Measurements from ENCODE around the gene RRAGD.

The RRAGD gene

DNA sequence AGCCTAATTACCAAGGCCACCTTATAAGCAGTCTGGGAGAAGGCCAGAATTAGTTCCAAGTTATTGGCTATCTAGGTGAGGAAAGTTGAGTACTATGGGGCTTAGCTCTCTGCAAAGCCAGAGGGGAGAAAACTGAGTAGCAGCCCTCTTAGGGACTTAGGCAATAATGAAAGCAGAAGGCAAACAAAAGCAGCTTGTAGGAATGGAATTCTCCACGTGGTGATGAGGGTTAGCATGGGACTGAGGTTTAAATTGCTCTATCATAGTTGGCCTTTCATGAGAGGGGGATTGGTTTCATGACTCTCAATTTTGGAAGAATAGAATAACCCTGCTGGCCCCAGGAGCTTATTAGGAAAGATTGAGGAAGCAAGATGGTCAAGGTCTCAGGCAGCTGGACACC is 52.5 kb downstream of the RRAGD start:
- H3K27ac ChIP-seq (ENCODE audit: insufficient read depth, low read depth, low read length, poor library complexity, severe bottlenecking), result no peak overlapping the region
- WGBS, 2 experiments, result 1 to 16% methylated on average over 1 of the region's 1 CpG
- H3K4me1 ChIP-seq (ENCODE audit: control insufficient read depth, insufficient read depth, low read length), result peaks cover 6% of the 10 kb centered on the region
- H3K4me3 ChIP-seq (ENCODE audit: insufficient read depth, low read depth, low read length), result no peak overlapping the region
- H3K9me3 ChIP-seq (ENCODE audit: control insufficient read depth, low read length), result no peaks in the 10 kb centered on the region
- H3K27me3 ChIP-seq (ENCODE audit: control insufficient read depth, insufficient read depth, low read length, poor library complexity, severe bottlenecking), result no peaks in the 10 kb centered on the region
- no peaks in the 10 kb centered on the region for H3K36me3 ChIP-seq (ENCODE audit: control insufficient read depth, insufficient read depth, low read length)

DNA sequence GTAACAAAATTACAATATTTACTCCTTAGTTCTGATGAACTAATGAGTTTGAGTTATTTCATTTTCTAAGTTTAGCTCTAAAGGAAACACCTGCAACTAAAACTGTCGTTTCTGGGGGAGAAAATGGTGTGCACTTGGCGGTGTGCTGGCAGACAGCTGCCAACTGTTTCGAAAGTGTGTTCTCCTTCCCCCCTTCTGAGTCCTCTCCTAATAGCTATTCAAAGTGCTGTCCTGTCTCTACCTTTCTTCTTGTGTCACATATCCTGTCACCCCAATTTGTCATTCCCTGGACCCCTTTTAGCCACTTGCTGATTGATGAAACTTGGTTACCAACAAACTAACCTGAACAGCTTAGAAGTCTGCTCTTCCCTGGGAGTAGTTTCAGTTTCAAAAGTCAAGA is 54.7 kb downstream of the RRAGD start:
- no peaks in the 10 kb centered on the region for H3K36me3 ChIP-seq (ENCODE audit: control insufficient read depth, insufficient read depth, low read length)
- no peak overlapping the region for H3K4me3 ChIP-seq (ENCODE audit: insufficient read depth, low read depth, low read length)
- no peaks in the 10 kb centered on the region for H3K9me3 ChIP-seq (ENCODE audit: control insufficient read depth, low read length)
- H3K27ac ChIP-seq (ENCODE audit: insufficient read depth, low read depth, low read length, poor library complexity, severe bottlenecking), result no peak overlapping the region
- 92 to 93% methylated on average over 3 of the region's 3 CpGs for WGBS, 2 experiments
- no peaks in the 10 kb centered on the region for H3K27me3 ChIP-seq (ENCODE audit: control insufficient read depth, insufficient read depth, low read length, poor library complexity, severe bottlenecking)
- peaks cover 17% of the 10 kb centered on the region for H3K4me1 ChIP-seq (ENCODE audit: control insufficient read depth, insufficient read depth, low read length)

- H3K9me3 ChIP-seq (ENCODE audit: control insufficient read depth, low read length), result no peaks in the 10 kb centered on the region
- no peak overlapping the region for H3K27ac ChIP-seq (ENCODE audit: insufficient read depth, low read depth, low read length, poor library complexity, severe bottlenecking)
- WGBS, 2 experiments, result 71% methylated on average over 1 of the region's 1 CpG; no CpG with 5 or more reads in 1 of the 2 experiments
- no peak overlapping the region for H3K4me3 ChIP-seq (ENCODE audit: insufficient read depth, low read depth, low read length)
- H3K36me3 ChIP-seq (ENCODE audit: control insufficient read depth, insufficient read depth, low read length), result no peaks in the 10 kb centered on the region
- H3K27me3 ChIP-seq (ENCODE audit: control insufficient read depth, insufficient read depth, low read length, poor library complexity, severe bottlenecking), result no peaks in the 10 kb centered on the region
- peaks cover 17% of the 10 kb centered on the region for H3K4me1 ChIP-seq (ENCODE audit: control insufficient read depth, insufficient read depth, low read length)
Observed at GRCh38 chr6:89356642-89357170, 55.4 kb downstream of the RRAGD start.

DNA sequence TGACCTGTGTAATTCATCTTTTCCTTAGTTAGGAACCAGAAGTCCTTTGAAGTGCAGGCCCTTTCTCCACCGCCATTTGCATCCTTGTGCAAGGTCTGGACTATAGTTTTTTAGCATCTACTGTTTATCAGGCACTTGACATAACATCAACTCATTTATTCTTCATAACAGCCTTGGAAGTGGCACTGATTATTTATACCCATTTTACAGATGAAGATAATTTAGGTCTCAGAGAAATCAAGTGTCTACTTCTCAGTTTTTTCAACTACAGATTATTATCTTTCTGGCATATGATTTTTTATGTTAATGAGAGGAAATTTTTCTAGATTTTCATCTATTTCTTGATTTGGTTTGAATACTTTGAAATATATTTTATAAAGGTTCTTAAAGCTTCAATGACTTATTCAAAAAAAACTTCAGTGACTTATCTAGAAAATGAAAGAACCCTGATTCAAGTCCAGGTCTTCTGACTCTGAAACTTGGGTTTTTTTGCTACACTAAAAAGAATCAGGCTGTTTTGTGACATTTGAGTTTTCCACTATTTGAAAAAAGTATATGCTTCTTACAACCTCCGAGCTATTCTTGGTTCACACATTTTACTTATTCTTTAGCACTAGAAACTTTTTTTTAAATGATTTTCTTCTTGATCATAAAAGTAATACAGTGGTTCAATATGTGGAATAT is 56.4 kb downstream of the RRAGD start:
- Histone ChIP-seq H3K4me1 (ENCODE audit: control insufficient read depth, insufficient read depth, low read length) (peaks cover 20% of the 10 kb centered on the region), H3K27ac (ENCODE audit: insufficient read depth, low read depth, low read length, poor library complexity, severe bottlenecking) (no peak overlapping the region), H3K27me3 (ENCODE audit: control insufficient read depth, insufficient read depth, low read length, poor library complexity, severe bottlenecking) (no peaks in the 10 kb centered on the region), H3K9me3 (ENCODE audit: control insufficient read depth, low read length) (no peaks in the 10 kb centered on the region), H3K4me3 (ENCODE audit: insufficient read depth, low read depth, low read length) (no peak overlapping the region), H3K36me3 (ENCODE audit: control insufficient read depth, insufficient read depth, low read length) (no peaks in the 10 kb centered on the region)
- WGBS, 2 experiments, result 86 to 98% methylated on average over 1 to 2 of the region's 2 CpGs

- Histone ChIP-seq H3K4me3 (ENCODE audit: insufficient read depth, low read depth, low read length) (no peak overlapping the region), H3K36me3 (ENCODE audit: control insufficient read depth, insufficient read depth, low read length) (no peaks in the 10 kb centered on the region), H3K27me3 (ENCODE audit: control insufficient read depth, insufficient read depth, low read length, poor library complexity, severe bottlenecking) (no peaks in the 10 kb centered on the region), H3K4me1 (ENCODE audit: control insufficient read depth, insufficient read depth, low read length) (peaks cover 14% of the 10 kb centered on the region), H3K27ac (ENCODE audit: insufficient read depth, low read depth, low read length, poor library complexity, severe bottlenecking) (no peak overlapping the region), H3K9me3 (ENCODE audit: control insufficient read depth, low read length) (no peaks in the 10 kb centered on the region)
- WGBS, 2 experiments, result 79 to 89% methylated on average over 2 of the region's 2 CpGs
Observed at GRCh38 chr6:89353702-89354392, 58.2 kb downstream of the RRAGD start.

DNA sequence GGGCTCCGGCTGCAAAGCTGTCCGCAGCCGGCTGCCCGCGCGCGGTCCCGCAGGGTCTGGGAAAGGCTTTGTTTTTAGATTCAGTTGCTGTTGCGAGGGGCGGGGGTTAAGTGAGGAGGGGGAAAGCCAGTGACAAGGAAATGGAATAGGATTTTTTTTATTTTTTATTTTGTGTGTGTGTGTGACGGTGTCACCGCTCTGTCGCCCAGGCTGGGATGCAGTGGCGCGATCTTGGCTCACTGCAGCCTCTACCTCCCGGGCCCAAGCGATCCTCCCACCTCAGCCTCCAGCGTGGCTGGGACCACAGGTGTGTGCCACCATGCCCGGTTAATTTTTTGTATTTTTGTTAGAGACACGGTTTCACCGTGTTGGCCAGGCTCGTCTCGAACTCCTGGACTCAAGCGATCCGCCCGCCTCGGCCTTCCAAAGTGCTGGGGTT is 58.9 kb downstream of the RRAGD start:
- peaks cover 19% of the 10 kb centered on the region for H3K4me1 ChIP-seq (ENCODE audit: control insufficient read depth, insufficient read depth, low read length)
- WGBS, 2 experiments, result 56% methylated on average over 27 of the region's 27 CpGs
- peak overlapping the region; percentile 84 for H3K27ac ChIP-seq (ENCODE audit: insufficient read depth, low read depth, low read length, poor library complexity, severe bottlenecking)
- H3K27me3 ChIP-seq (ENCODE audit: control insufficient read depth, insufficient read depth, low read length, poor library complexity, severe bottlenecking), result no peaks in the 10 kb centered on the region
- peak overlapping the region; percentile 70 for H3K4me3 ChIP-seq (ENCODE audit: insufficient read depth, low read depth, low read length)
- no peaks in the 10 kb centered on the region for H3K9me3 ChIP-seq (ENCODE audit: control insufficient read depth, low read length)
- H3K36me3 ChIP-seq (ENCODE audit: control insufficient read depth, insufficient read depth, low read length), result no peaks in the 10 kb centered on the region

- Histone ChIP-seq H3K4me3 (ENCODE audit: insufficient read depth, low read depth, low read length) (peak within 1 kb of the TSS; percentile 70), H3K27me3 (ENCODE audit: control insufficient read depth, insufficient read depth, low read length, poor library complexity, severe bottlenecking) (no peaks in the 10 kb centered on the region), H3K36me3 (ENCODE audit: control insufficient read depth, insufficient read depth, low read length) (no peaks in the 10 kb centered on the region), H3K27ac (ENCODE audit: insufficient read depth, low read depth, low read length, poor library complexity, severe bottlenecking) (peak within 1 kb of the TSS; percentile 84), H3K9me3 (ENCODE audit: control insufficient read depth, low read length) (no peaks in the 10 kb centered on the region), H3K4me1 (ENCODE audit: control insufficient read depth, insufficient read depth, low read length) (peaks cover 24% of the 10 kb centered on the region)
- 0% methylated on average over 102 of the region's 102 CpGs for WGBS, 2 experiments
Observed at GRCh38 chr6:89352278-89353117, 59.6 kb downstream of the RRAGD start, which contains the start of gene UBE2J1. Gene UBE2J1 (minus strand): TSS chr6:89352722. CDS start chr6:89352569, 153 bp downstream.

DNA sequence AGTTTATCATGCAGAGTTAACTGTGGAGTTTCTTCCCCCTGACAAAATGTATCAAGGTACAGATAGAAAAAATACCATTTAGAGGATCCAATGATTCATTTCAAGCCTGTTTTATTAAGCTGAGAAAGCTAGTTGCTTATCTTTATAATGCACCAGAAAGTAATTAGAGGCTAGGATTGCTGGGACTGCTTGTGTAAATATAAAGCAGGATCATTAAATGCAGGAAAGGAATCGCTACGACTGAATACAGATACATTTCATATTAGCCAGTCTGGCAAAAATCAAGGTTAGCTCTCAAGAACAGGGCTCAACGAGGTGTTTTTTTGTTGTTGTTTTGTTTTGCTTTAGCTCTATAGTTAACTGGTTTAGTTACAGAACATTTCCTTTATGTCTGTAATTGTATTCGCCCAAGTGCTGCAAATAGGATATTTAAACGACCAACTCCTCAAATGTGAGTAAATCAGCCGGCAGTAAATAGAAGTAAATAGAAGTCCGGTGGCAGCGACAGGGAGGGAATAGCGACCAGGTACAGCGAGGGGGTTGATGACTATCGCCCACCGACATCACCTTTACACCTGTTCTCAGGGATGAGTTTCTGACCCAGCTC is 60.3 kb downstream of the RRAGD start:
- no peaks in the 10 kb centered on the region for H3K36me3 ChIP-seq (ENCODE audit: control insufficient read depth, insufficient read depth, low read length)
- H3K9me3 ChIP-seq (ENCODE audit: control insufficient read depth, low read length), result no peaks in the 10 kb centered on the region
- H3K4me1 ChIP-seq (ENCODE audit: control insufficient read depth, insufficient read depth, low read length), result peaks cover 24% of the 10 kb centered on the region
- H3K4me3 ChIP-seq (ENCODE audit: insufficient read depth, low read depth, low read length), result peak overlapping the region; percentile 70
- no peak overlapping the region for H3K27ac ChIP-seq (ENCODE audit: insufficient read depth, low read depth, low read length, poor library complexity, severe bottlenecking)
- H3K27me3 ChIP-seq (ENCODE audit: control insufficient read depth, insufficient read depth, low read length, poor library complexity, severe bottlenecking), result no peaks in the 10 kb centered on the region
- WGBS, 2 experiments, result 15 to 18% methylated on average over 12 of the region's 12 CpGs

DNA sequence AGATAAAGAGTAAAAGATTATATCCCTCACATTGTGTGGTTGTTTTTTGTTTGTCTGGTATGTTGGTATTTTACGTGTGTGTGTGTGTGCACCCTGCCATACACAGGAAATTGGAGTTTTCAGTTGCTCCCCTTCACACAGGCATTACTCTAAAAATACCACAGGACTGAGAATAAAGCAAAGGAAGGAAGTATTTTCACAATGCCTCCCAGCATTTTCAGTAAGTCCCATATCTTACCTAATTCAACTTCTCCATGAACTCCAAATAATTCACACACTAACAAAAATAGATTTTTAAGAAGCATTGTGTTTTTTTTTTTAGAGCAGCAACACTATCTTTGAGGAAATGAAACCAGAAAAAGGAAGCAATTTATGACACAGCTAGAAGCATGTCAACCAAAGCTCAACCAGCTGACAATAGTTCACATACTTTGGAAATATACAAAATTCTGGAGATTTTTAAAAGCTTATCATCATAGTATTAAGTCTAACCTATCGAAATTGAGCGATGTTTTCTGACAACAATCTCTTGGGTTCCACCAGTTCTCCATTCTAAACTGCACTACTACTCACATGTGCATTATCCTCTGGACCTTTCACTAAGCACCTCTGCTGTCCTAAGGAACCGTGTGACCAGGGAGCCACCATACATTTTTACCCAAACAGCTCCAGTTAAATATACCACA is 61.6 kb downstream of the RRAGD start:
- H3K4me3 ChIP-seq (ENCODE audit: insufficient read depth, low read depth, low read length), result no peak overlapping the region
- 85 to 89% methylated on average over 3 to 4 of the region's 4 CpGs for WGBS, 2 experiments

More for the DNA sequence above, 61.6 kb downstream of the RRAGD start:
- Histone ChIP-seq H3K9me3 (ENCODE audit: control insufficient read depth, low read length) (no peaks in the 10 kb centered on the region), H3K36me3 (ENCODE audit: control insufficient read depth, insufficient read depth, low read length) (no peaks in the 10 kb centered on the region), H3K27ac (ENCODE audit: insufficient read depth, low read depth, low read length, poor library complexity, severe bottlenecking) (no peak overlapping the region), H3K27me3 (ENCODE audit: control insufficient read depth, insufficient read depth, low read length, poor library complexity, severe bottlenecking) (no peaks in the 10 kb centered on the region), H3K4me1 (ENCODE audit: control insufficient read depth, insufficient read depth, low read length) (peaks cover 24% of the 10 kb centered on the region)
